GM20431 (cell line): Measurements from ENCODE around the gene NCK2.

ENCODE experiments used
- in situ Hi-C: fragments of 300-500 bp; cut with MseI, MboI; formaldehyde crosslinking; loops from one replicate; pipeline ENCODE4 v1.15.0; 2020; ENCODE audit warnings: low sequenced_read_pairs; ENCODE audit not compliant: unreplicated experiment

The NCK2 gene

DNA sequence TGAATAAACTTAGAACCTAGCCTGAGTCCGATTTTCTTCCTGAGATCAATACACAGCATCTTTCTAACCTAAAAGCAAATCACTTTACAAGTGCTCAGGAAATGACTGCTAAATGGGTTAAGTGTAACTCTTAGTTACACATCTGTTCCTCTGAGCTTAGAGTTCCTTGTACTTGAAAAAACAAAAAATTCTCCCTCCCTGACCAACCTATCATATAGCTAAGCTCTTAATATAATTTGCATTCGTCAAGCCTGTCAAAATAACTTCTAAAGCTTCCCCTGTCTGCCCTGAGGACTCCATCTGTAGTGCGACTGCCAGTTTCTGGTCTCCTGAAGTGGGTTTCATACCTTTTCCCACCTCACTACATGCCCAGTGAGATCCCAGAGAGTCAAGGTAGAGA lies 190.4 kb downstream of the NCK2 start:
- in situ Hi-C loops, result no loop called here

DNA sequence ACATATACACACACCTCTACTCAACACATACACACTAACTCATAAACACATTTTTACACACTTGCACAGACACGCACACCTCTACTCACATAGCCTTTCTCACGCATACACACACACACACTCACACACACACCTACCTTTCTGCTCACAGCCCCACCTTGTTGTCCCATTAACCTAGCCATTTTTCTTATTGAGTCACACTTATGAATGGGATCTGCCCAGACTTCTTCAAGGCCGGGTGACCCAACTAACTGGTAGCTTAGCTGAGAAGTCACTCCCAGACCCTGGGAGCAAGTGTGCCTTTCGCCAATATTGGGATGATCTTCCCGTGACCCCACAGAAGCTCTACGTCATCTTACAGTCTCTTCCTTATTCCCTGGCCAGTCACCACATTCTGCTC lies 192.2 kb downstream of the NCK2 start:
- in situ Hi-C loops, result no loop called here

- in situ Hi-C loops, result no loop called here
Observed at GRCh38 chr2:105937498-105938097, 192.9 kb downstream of the NCK2 start.
